GM12801 (cell line): ENCODE results near the gene POLR2L.

Experiments used
- CTCF ChIP-seq: IDR thresholded peaks from one replicate; pipeline ENCODE4 v1.5.1; 2011; ENCODE audit warnings: control low read depth; ENCODE audit not compliant: insufficient read length; ENCODE audit errors: extremely low read depth

The POLR2L gene

GRCh38 chr11:853682-854448, 11.5 kb upstream of the POLR2L start:
- TF ChIP-seq CTCF = no peak

GRCh38 chr11:852762-853161, 10.4 kb upstream of the POLR2L start:
- no peak for TF ChIP-seq CTCF

DNA sequence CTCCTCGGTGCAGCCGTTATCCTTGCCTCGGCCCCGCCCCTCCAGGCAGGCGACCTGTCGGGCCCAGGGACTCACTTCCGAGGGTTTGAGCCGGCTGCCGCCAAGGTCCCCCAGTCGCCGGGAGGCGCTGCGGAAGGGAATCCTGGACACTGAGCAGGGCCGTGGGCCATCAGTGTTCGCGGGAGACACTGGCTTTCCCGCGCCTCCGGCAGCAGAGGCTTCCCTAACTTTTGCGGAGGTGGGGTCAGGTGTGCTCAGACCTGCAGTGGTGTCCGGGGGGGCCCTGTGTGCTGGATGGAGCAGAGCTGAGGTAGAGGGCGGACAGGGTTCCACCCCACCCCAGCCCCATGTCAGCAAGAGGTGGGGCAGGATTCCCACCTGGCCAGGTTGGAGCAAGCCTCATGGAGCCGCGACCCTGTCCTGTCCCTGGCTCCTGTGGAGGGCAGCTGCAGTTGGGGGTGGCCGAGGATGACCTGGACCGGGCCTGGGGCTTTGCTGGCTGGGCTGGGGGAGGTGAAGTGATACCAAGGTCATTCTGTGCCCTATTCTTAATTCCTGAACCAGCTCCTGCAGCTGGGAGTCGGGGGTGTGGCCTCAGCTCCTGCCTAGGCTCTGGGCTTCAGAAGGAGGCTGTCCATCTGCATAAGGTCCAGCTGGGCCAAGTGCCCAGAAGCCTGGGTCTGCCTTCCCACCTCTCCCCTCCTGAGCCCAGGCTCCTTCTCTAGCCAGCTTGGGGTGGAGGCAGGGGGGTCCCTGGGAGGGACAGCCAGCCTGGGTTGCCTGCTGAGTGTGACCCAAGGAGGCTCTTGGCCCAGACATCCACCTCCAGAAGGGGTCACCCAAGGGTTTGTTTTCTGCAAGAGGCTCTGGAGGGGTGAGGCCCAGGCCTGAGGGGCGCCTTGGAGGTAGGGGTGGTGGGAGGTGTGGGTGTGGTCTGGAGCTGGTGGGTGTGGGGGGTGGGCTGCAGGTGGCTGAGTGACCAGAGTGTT, 8.7 kb upstream of the POLR2L start:
- TF ChIP-seq CTCF = no peak

DNA sequence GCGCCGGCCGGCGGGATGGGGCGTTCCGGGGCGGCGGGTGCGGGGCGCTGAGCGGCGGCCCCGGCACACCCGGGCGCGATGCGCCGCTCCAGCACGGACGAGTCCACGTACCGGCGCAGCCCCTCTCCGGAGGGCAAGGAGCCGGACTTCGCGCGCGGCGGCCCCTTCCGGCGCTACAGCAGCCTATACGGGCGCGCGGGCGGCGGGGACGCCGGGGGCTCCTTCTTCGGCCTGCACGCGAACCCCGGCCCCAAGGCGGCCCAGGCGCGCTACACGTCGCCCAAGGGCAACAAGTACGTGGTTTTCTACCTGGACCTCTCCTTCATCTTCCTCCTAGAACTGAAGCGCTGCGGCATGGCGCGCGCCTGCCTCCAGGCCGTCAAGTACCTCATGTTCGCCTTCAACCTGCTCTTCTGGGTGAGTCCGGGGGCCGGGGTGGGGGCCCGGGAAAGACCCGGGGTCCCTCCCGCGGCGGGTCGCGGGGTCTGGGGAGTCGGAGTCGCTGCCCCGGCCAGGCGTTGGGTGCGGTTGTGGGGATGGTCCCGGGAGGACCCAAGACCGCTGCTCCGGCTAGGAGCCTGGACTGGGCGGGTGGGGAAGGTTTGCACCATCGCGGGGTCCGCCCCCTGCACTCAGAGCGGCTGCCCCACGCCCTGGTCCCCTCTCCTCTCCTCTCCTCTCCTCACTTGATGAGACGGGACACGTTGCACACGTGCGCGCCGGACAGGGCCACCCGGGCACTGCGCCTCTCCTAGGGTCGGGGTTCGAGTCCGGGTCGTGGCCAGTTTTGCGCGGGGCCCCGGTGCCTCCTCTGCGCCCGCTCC, 7.8 kb upstream of the POLR2L start:
- TF ChIP-seq CTCF = no peak

- TF ChIP-seq CTCF = no peak
Measured at GRCh38 chr11:849104-849824, 6.9 kb upstream of the POLR2L start.

DNA sequence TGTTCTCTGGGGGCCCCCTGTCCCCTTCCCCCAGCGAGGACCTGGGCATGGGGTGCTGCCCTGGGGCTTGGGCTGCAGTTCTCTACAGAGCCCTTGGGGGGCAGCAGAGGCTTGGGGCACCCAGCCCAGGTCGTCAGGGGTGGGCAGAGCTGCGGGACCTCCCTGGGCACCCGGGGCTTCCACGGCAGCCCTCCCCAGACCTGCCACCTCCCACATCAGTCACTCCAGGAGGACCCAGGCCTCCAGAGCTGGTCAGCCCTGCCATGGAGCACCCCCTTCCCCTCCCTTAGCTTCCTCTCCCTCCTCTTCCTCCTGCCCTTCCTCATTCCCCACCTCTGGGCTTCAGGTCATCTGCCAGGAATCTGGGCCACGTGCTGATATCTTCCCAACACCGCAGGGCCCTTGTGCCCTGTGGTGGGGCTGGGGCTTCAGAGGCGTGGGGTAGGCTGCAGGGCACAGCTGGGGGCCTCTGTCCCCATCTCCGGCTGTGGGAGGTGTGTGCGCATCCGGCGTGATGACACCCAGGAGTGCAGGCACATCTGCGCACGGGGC, 6.1 kb upstream of the POLR2L start:
- TF ChIP-seq CTCF = no peak
